Choroid plexus epithelial cell (primary cell): ENCODE results near the gene C1GALT1C1L.

ENCODE experiments used
- DNase-seq: peaks from one replicate; pipeline ENCODE4 v3.0.0-alpha.2; 2010; ENCODE audit warnings: low read depth
- H3K4me3 ChIP-seq: 2 replicates; pipeline ENCODE4 v1.5.1; 2011; ENCODE audit warnings: low read depth, mild to moderate bottlenecking, control low read depth, low read length, moderate library complexity
- TF ChIP-seq, protein P1 (sequence below): conservative IDR thresholded peaks from 2 replicates; pipeline ENCODE4 v1.5.1; 2011; ENCODE audit warnings: low read depth, mild to moderate bottlenecking, control low read depth, inconsistent platforms, low read length, moderate library complexity

Gene C1GALT1C1L

DNA sequence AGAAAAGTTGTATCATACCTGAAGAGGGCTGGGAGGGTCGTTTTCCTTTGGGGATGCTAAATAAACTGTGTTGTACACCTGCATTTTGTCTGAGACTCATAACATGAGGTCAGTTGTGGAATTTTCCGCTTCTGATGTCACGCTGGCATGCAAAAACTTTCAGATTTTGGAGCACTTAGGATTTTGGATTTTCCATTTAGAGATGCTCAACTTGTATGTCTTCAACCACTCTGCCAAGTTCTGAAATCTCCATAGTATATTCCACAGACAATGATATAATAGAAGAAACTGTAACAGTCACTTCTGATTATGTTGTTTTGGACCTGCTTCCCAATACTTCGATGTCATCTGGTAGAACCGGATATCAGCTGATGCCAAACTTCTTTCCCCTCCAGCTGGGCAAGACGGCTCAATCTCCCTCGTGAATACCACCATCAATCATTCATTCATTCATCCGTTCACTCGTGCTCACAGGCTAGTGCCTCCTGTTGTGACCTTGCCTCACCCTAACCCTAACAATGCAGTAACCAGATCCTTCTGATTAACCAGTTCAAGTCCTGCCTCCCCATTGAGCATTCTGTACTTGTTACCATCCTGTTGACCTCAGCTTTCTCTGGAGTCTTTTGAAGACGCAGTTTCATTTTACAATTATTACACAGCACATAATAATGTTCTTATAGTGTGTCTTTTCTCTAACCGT is 44.5 kb downstream of the C1GALT1C1L start:
- DNase-seq = no peak
- no peak overlapping the region for H3K4me3 ChIP-seq
- TF ChIP-seq, protein P1, sequence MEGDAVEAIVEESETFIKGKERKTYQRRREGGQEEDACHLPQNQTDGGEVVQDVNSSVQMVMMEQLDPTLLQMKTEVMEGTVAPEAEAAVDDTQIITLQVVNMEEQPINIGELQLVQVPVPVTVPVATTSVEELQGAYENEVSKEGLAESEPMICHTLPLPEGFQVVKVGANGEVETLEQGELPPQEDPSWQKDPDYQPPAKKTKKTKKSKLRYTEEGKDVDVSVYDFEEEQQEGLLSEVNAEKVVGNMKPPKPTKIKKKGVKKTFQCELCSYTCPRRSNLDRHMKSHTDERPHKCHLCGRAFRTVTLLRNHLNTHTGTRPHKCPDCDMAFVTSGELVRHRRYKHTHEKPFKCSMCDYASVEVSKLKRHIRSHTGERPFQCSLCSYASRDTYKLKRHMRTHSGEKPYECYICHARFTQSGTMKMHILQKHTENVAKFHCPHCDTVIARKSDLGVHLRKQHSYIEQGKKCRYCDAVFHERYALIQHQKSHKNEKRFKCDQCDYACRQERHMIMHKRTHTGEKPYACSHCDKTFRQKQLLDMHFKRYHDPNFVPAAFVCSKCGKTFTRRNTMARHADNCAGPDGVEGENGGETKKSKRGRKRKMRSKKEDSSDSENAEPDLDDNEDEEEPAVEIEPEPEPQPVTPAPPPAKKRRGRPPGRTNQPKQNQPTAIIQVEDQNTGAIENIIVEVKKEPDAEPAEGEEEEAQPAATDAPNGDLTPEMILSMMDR = no peak
